Measurements from ENCODE around the gene EIF2S1.
A peak's percentile ranks its signal among the peaks of the same experiment; 100 is the strongest.

GRCh38 chr14:67416810-67417209, 56.7 kb downstream of the EIF2S1 start:
- TF ChIP-seq POLR2AphosphoS5 (IDR thresholded peaks at IDR 0.05; ENCODE audit: low read depth, low read length) (no peak), POLR2A (IDR thresholded peaks at IDR 0.05; ENCODE audit: low read depth, low read length) (no peak), TAF1 (IDR thresholded peaks at IDR 0.05; ENCODE audit: low read depth, low read length) (no peak), SPI1 (IDR thresholded peaks at IDR 0.05; ENCODE audit: low read depth, low read length) (peak; percentile 56), POU2F2 (IDR thresholded peaks at IDR 0.05; ENCODE audit: low read depth, low read length) (no peak), PAX5 (IDR thresholded peaks at IDR 0.05; ENCODE audit: insufficient read depth, low read length, severe bottlenecking) (no peak)
